GM12864 (cell line): ENCODE data around the gene SGCE.

Experiments
- DNase-seq: peaks from one replicate; pipeline ENCODE4 v3.0.0-alpha.2; 2011; ENCODE audit warnings: low read depth
- H3K4me3 ChIP-seq: 2 replicates; pipeline ENCODE4 v1.5.1; 2011; ENCODE audit warnings: mild to moderate bottlenecking, low read depth, low read length, control low read depth
- TF ChIP-seq, protein P1 (sequence below): IDR thresholded peaks from 2 replicates; pipeline ENCODE4 v1.5.1; 2011; ENCODE audit warnings: low read depth, mild to moderate bottlenecking, moderate library complexity, low read length, control low read depth, inconsistent platforms; ENCODE audit errors: missing control alignments

The SGCE gene

GRCh38 chr7:94612253-94612652 lies 43.7 kb downstream of the SGCE start:
- no peak for DNase-seq
- H3K4me3 ChIP-seq: no peak overlapping the region
- TF ChIP-seq, protein P1, sequence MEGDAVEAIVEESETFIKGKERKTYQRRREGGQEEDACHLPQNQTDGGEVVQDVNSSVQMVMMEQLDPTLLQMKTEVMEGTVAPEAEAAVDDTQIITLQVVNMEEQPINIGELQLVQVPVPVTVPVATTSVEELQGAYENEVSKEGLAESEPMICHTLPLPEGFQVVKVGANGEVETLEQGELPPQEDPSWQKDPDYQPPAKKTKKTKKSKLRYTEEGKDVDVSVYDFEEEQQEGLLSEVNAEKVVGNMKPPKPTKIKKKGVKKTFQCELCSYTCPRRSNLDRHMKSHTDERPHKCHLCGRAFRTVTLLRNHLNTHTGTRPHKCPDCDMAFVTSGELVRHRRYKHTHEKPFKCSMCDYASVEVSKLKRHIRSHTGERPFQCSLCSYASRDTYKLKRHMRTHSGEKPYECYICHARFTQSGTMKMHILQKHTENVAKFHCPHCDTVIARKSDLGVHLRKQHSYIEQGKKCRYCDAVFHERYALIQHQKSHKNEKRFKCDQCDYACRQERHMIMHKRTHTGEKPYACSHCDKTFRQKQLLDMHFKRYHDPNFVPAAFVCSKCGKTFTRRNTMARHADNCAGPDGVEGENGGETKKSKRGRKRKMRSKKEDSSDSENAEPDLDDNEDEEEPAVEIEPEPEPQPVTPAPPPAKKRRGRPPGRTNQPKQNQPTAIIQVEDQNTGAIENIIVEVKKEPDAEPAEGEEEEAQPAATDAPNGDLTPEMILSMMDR: no peak

DNA sequence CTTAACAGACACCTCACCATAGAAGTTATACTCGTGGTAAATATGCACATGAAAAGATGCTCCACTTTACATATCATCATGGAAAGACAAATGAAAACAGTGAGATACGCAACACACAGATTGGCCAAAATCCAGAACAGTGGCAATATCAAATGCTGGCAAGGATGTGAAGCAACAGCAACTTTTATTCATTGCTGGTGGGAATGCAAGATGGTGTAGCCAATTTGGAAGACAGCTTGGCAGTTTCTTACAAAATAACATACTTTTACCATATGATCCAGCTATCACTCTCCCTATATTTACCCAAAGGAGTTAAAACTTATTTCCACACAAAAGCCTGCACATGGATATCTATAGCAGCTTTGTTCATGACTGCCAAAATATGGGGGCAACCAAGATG lies 46.4 kb downstream of the SGCE start:
- TF ChIP-seq, protein P1: no peak
- H3K4me3 ChIP-seq: no peak overlapping the region
- no peak for DNase-seq

DNA sequence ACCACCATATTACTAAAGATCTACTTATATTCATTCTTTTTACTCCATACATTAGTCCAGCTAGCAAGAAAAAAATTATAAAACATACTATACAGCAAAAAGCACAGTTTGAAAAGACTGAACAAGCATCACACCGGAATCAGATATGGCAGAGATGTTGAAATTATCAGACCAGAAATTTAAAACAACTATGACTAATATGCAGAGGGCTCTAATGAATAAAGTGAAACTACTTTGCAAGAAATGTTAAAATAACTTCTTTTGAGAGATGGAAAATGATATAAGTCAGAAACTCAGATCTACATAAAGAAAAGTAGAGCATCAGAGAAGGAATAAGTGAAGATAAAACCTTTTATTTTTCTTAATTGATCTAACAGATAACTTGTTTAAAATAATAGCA lies 50.9 kb downstream of the SGCE start:
- no peak for DNase-seq
- no peak overlapping the region for H3K4me3 ChIP-seq
- TF ChIP-seq, protein P1: no peak

DNA sequence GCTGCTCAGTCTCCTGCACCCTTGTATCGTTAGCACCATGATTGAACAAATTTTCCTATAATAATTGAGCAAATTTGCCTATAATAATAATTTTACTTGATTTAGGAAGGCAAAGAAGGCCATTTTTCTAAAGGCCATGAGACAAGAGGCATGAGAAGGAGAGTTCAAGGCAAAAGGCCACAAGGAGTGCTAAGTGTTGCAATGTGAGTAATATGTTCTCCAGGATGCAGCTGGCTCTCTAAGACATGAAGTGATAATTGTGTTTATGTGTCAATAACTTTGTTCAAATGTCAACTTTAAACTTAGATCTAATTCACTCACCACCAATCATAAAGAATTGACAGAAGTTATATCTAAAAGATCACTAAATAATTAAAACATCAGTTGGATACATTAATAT lies 53.8 kb downstream of the SGCE start:
- TF ChIP-seq, protein P1: no peak

DNA sequence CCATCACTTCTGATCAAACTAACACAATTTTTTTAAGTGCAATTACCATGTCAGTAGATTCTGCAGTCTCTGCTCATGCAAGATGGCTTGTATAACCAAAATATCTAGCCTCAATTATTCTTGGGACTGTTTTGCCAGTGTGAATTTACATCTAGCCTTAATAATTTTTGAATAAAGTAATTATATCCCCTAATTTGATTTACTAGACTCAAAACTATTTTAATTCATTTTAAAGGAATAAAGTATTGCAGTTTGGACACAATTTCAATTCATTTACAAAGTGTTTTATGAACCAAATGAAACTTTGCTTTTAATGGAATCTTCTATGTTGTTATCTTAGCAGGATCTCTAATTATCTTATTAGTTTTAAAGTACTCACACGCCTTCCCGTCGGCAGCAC lies 55.7 kb downstream of the SGCE start:
- no peak for DNase-seq
- no peak overlapping the region for H3K4me3 ChIP-seq
- TF ChIP-seq, protein P1: no peak

More for the DNA sequence above, 53.8 kb downstream of the SGCE start:
- no peak overlapping the region for H3K4me3 ChIP-seq
- DNase-seq: no peak

DNA sequence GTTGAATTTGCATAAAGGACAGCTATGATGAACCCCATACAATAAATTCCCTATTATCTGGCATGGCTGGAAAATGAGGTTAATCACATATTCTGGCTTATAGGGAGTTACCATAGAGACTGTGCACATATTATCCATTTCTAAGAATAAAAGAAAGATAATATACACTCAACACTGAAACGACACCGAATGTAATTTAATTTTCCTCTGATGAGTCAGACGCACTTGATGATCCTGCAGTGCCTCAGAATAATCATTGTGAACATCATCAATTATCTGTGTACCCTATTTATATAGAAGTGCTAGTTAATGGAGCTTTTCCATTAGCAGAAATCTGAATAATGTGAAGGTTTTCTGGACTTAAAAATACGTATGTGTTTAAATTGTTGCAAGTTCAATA lies 60.2 kb downstream of the SGCE start:
- TF ChIP-seq, protein P1: no peak
- no peak for DNase-seq
- H3K4me3 ChIP-seq: no peak overlapping the region

DNA sequence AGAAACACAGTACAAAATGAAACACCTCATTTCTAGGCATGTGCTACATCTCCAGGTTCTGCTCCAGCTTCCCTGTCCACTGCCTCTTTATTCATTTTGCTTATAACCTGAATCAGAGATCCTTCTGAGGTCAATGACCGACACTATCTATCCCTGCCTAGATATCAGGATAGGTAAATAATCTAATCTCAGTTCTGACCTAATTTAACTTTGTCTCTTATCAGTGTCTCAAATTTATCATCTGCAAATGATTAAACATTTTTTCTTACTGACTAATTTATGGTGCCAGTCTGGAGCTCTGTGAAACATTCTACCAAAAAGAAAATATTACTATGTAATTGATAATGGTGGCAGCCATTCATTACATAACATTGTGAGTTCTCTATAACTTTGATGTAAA lies 61.1 kb downstream of the SGCE start:
- H3K4me3 ChIP-seq: no peak overlapping the region
- TF ChIP-seq, protein P1: no peak
- no peak for DNase-seq
